HG03432 (cell line): ENCODE results near the gene NBPF19.
"Not testable (repeated sequence)": the region's sequence is repeated elsewhere in the genome, so short reads cannot be mapped to it uniquely, and the experiment has no call there.

Experiments
- ATAC-seq: cut with Tn5 transposase; IDR thresholded peaks from one replicate; pipeline ENCODE4 v1.9.1; 2021; ENCODE audit warnings: mild to moderate bottlenecking, moderate library complexity; ENCODE audit not compliant: unreplicated experiment

The NBPF19 gene, protein sequence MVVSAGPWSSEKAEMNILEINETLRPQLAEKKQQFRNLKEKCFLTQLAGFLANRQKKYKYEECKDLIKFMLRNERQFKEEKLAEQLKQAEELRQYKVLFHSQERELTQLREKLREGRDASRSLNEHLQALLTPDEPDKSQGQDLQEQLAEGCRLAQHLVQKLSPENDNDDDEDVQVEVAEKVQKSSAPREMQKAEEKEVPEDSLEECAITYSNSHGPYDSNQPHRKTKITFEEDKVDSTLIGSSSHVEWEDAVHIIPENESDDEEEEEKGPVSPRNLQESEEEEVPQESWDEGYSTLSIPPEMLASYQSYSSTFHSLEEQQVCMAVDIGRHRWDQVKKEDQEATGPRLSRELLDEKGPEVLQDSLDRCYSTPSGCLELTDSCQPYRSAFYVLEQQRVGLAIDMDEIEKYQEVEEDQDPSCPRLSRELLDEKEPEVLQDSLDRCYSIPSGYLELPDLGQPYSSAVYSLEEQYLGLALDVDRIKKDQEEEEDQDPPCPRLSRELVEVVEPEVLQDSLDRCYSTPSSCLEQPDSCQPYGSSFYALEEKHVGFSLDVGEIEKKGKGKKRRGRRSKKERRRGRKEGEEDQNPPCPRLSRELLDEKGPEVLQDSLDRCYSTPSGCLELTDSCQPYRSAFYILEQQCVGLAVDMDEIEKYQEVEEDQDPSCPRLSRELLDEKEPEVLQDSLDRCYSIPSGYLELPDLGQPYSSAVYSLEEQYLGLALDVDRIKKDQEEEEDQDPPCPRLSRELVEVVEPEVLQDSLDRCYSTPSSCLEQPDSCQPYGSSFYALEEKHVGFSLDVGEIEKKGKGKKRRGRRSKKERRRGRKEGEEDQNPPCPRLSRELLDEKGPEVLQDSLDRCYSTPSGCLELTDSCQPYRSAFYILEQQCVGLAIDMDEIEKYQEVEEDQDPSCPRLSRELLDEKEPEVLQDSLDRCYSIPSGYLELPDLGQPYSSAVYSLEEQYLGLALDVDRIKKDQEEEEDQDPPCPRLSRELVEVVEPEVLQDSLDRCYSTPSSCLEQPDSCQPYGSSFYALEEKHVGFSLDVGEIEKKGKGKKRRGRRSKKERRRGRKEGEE (N-terminal part only)

DNA sequence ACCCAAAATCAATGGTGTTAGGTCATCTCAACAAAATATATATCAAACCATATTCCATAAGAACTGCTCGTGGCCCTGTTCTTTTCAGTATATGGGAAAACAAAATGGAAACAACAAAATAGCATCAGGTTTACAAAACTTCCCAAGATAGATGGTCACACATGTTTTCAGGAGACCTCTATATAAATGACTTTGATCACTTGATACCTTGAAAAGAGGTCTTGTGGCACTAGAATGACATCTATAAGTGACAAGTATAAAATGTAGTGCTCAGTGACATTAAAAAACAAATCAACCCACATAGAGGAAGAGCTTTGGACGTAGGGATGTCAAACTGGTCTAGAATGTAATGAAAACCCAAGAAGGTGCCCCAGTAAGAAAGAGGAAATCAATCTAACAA lies at the start of gene NBPF19:
Gene NBPF19, plus strand, starts transcription at position 301 of the 400 bp plus-strand sequence. CDS start 888 bp downstream, outside the sequence.
- ATAC-seq: not testable (repeated sequence)

DNA sequence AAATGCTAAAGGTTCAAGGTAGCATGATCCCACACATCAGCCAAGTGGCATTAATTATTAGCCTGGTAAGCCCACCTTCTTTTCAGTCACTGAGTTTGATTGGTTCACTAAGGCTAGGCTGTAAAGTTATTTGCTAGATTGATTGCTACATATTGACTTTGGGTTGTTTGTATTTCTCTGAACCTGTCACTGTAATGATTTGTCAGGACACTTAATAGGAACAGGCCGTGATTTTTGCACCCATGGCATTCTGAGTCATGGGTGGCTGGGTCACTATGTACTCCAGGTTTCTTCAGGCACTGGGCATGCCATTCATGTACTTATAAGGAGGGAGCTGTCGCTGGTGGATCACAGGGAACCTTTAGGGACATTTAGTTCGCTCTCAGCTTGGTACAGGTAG lies 46.5 kb upstream of the NBPF19 start:
- ATAC-seq: not testable (repeated sequence)

DNA sequence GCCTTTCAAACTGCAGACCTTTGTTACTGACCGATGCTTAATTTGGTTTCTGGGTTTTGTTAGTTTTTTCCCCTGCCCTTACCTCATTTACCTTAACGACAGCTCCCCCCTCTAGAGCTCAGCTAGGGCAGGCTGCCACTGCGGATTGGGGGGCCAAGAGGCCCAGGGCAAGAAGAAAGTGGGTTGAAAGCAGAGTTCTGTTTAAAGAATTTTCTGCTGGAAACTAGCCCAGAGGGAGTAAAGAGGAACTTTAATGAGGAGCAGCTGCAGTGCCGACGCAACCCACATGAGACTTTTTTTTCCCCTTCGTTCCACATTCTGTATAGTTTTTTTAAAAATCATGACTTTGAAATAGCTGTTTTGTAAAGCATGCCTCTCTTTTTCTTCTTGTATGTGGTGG lies 29.4 kb upstream of the NBPF19 start:
- not testable (repeated sequence) for ATAC-seq

DNA sequence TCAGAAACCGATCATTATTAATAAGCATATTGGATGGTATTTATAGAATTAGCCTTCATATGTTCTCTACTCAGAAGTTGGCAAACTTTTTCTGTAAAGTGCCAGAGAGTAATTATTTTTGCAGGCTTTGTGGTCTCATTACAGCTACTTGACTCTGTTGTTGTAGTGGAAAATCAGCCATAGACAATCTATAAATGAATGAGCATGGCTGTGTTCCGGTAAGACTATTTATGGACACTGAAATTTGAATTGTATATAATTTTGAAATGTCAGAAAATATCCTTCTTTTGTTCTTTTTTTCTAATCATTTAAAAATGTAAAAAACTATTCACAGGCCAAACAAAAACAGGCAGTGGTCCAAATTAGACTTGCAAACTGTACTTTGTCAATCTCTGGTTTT lies 22.6 kb upstream of the NBPF19 start:
- ATAC-seq: not testable (repeated sequence)

DNA sequence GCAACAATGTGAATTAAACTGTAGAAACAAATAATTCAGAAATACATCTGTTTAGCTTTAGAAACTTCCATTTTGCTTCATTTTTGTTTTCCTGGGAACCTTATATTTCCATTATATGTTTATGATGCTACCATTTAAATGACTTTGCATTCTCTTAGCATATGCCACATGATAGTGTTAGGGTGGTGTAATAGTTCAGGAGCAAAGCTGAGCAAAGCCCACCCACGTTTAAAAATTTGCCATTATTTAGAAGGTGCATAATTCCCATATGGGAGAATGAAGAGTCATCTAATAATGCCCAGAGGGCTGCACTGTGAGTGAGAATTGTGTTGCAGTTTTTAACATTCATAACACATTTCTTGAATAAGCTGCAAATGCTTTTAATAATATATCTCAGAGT lies 22.2 kb upstream of the NBPF19 start:
- ATAC-seq: not testable (repeated sequence)

DNA sequence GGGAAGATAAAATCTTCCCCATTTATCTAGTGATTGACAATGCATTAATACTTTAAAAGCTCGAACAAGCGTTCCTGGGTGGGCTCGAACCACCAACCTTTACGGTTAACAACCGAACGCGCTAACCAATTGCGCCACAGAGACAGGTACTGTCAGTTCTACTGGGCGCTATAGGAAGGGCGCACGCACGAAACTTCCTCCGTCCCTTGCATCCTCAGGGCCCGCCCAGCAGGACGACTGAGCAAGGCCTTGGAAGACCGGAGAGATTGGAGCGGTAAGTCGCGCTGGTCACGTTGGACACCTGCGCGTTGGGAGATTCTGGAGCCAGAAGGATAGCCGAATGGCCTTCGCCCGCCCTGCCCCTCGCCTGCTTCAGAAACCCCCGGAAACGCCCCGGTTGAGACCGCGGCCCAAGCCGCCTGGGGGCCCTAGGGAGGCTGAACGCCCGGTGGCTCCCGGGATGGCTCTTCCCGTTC lies 83.5 kb downstream of the NBPF19 start:
- not testable (repeated sequence) for ATAC-seq

DNA sequence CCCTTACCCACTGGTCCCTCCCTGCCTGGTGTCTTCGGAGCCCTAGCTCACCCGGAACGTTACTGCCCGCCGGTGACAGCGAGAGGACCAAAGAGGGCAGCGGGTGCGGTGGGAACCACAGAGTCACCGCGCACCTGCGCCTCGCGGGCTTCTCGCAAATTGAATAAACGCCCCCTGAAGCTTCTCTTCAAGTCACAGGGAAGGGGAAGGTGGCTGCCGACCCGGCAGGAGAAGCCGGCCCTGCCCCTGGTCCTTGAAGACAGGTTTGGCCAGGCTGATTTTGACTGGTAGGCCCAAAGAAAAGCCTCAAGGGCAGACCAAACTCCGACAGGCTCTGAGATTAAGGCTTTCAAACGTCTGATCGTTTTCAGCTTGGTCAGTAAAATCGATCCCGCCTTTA lies 87.0 kb downstream of the NBPF19 start:
- not testable (repeated sequence) for ATAC-seq

DNA sequence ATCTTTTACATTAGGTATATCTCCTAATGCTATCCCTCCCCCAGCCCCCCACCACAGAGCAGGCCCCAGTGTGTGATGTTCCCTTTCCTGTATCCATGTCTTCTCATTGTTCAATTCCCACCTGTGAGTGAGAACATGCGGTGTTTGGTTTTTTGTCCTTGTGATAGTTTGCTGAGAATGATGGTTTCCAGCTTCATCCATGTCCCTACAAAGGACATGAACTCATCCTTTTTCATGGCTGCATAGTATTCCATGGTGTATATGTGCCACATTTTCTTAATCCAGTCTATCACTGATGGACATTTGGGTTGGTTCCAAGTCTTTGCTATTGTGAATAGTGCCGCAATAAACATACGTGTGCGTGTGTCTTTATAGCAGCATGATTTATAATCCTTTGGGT lies 90.6 kb downstream of the NBPF19 start:
- not testable (repeated sequence) for ATAC-seq

DNA sequence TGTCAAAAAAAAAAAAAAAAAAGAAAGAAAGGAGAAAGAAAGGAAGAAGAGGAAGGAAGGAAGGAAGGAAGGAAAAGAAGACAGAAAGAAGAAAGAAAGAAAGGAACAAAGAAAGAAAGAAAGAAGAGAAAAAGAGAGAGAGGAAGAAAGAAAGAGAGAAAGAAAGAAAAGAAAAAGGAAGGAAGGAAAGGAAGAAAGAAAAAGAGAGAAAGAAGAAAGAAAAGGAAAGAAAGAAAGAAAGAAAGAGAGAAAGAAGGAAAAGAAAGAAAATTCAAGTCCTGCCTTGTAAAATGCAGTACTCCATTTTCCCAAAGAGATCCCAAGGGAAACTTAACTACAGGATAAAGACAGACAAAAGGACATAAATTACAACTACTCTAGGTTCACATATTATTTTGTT lies 97.9 kb downstream of the NBPF19 start:
- not testable (repeated sequence) for ATAC-seq

DNA sequence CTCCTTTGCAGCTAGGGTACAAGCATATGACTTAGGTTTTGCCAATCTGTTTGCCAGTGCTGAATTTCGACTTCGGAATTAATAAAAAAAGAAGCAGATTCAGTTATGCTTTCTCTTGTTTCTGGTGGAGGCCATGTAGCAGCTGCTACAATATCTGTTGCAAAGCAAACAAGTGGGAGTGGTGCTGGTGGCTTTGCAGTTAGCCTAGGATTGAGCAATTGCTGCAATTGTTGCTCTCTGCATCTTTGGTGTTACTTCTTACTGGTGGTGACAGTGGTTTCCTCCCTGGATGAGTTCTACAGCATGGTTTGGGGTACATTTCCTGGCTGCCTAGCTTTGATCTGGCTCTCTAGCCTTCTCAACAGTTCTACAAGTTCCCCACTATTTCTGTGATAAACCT lies 110.7 kb downstream of the NBPF19 start:
- ATAC-seq: not testable (repeated sequence)
